Suprapubic skin (tissue), 3 donors: ENCODE measurements around the gene GAPT.

Source experiments
- POLR2A ChIP-seq, 2 donors: fragments of 450-650 bp; IDR thresholded peaks; one replicate each; pipeline ENCODE4 v1.6.1; 2017; ENCODE audit warnings: antibody characterized with exemption in 2 of 2, mild to moderate bottlenecking in 2 of 2, moderate library complexity in 2 of 2
- TF ChIP-seq, protein P1 (sequence below), 2 donors: fragments of 200-600 bp in 1 of 2; fragments of 450-650 bp in 1 of 2; sonication (generic) in 1 of 2; IDR thresholded peaks; one replicate each; pipeline ENCODE4 v1.5.1; 2016 to 2019; ENCODE audit warnings: antibody characterized with exemption in 2 of 2, mild to moderate bottlenecking in 1 of 2, moderate library complexity in 1 of 2

DNA sequence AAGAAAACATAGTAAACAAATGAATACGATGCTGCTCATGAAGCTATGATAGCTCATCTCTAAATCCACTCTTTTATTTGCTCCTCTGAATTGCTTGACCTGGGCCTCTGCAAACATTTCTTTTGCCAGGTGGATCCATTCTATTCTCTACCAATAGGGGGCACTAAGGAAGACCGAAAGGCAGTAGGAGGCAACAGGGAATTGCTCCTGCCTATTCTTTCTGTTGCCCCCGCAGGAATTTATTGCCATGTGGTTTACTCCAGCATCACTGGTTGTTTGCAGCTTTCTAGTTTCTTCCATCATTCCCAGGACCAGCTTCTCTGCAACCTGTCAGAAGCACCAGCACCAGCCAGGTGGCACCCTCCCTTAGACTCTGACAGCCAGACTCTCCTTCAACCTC lies 5.3 kb downstream of the GAPT start:
- TF ChIP-seq, protein P1, sequence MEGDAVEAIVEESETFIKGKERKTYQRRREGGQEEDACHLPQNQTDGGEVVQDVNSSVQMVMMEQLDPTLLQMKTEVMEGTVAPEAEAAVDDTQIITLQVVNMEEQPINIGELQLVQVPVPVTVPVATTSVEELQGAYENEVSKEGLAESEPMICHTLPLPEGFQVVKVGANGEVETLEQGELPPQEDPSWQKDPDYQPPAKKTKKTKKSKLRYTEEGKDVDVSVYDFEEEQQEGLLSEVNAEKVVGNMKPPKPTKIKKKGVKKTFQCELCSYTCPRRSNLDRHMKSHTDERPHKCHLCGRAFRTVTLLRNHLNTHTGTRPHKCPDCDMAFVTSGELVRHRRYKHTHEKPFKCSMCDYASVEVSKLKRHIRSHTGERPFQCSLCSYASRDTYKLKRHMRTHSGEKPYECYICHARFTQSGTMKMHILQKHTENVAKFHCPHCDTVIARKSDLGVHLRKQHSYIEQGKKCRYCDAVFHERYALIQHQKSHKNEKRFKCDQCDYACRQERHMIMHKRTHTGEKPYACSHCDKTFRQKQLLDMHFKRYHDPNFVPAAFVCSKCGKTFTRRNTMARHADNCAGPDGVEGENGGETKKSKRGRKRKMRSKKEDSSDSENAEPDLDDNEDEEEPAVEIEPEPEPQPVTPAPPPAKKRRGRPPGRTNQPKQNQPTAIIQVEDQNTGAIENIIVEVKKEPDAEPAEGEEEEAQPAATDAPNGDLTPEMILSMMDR (IDR thresholded peaks at IDR 0.05), result no peak
- no peak for TF ChIP-seq POLR2A (IDR thresholded peaks at IDR 0.05)
